A549 (cell line): Measurements from ENCODE around the gene KCNJ10.

Experiments used
- ESRRA ChIP-seq: fragments of 150-350 bp; IDR thresholded peaks from 2 replicates; pipeline ENCODE4 v1.6.1; 2014; ENCODE audit warnings: mild to moderate bottlenecking, low read length, borderline replicate concordance
- POLR2A ChIP-seq: IDR thresholded peaks from 2 replicates; pipeline ENCODE4 v1.6.1; 2012; ENCODE audit warnings: mild to moderate bottlenecking, low read length
- RAD21 ChIP-seq, 2 experiments: fragments of >200 bp in 1 of 2; sonication (Bioruptor Twin) in 1 of 2; formaldehyde crosslinking in 1 of 2; IDR thresholded peaks in 1 of 2; conservative IDR thresholded peaks in 1 of 2; 2 replicates in 1 of 2; 3 replicates in 1 of 2; pipeline ENCODE4 v1.6.1; 2012 to 2018; ENCODE audit warnings: inconsistent platforms in 1 of 2
- SREBF2 ChIP-seq: fragments of 450-650 bp; IDR thresholded peaks from 2 replicates; pipeline ENCODE4 v1.6.1; 2014; ENCODE audit warnings: mild to moderate bottlenecking, moderate library complexity
- TF ChIP-seq, protein P1 (sequence below): IDR thresholded peaks from 2 replicates; pipeline ENCODE4 v1.6.1; 2012
- TF ChIP-seq, protein P2 (sequence below): fragments of >200 bp; sonication (Bioruptor Twin); formaldehyde crosslinking; IDR thresholded peaks from 3 replicates; pipeline ENCODE4 v1.5.1; 2016
- TF ChIP-seq, protein P3 (sequence below): fragments of 150-350 bp; IDR thresholded peaks from 2 replicates; pipeline ENCODE4 v1.6.1; 2014; ENCODE audit warnings: low read depth, mild to moderate bottlenecking, low read length

DNA sequence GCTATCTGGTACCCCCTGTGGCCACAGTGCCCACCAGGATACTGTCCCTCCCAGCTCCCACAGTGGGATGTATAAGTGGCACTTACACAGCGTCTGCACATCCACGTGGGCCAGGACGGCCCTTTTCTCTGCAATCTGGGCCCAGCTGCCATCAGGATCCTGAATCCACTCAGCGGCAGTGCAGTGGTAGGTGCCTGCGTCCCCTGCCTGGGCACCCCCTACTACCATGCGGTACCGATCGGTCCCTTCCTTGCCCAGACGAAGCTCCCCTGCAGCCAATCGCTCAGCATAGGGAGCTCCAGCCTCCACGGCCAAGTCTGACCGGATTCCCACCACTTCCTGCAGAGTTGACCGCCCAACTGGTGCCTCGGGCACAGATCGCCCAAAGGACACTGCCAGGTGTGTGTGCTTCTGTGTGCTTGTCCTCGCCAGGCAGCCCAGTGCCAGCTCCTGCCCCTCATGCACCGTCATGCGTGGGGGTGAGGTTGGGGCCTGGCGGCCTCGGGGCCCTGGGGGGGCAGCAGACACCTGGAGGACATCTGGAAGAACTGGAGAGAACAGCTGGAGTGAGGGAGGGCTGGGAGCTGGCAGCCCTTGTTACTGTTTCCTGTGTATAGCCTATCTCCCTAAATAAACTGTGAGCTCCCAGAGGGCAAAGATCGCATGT, 23.8 kb upstream of the KCNJ10 start:
- TF ChIP-seq, protein P1, sequence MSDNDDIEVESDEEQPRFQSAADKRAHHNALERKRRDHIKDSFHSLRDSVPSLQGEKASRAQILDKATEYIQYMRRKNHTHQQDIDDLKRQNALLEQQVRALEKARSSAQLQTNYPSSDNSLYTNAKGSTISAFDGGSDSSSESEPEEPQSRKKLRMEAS = no peak
- TF ChIP-seq SREBF2 (no peak), ESRRA (no peak), RAD21 (conservative IDR thresholded peaks at IDR 0.05 in 1 of 2, IDR thresholded peaks at IDR 0.05 in 1 of 2) (no peak), POLR2A (no peak)
- TF ChIP-seq, protein P2, sequence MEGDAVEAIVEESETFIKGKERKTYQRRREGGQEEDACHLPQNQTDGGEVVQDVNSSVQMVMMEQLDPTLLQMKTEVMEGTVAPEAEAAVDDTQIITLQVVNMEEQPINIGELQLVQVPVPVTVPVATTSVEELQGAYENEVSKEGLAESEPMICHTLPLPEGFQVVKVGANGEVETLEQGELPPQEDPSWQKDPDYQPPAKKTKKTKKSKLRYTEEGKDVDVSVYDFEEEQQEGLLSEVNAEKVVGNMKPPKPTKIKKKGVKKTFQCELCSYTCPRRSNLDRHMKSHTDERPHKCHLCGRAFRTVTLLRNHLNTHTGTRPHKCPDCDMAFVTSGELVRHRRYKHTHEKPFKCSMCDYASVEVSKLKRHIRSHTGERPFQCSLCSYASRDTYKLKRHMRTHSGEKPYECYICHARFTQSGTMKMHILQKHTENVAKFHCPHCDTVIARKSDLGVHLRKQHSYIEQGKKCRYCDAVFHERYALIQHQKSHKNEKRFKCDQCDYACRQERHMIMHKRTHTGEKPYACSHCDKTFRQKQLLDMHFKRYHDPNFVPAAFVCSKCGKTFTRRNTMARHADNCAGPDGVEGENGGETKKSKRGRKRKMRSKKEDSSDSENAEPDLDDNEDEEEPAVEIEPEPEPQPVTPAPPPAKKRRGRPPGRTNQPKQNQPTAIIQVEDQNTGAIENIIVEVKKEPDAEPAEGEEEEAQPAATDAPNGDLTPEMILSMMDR = no peak
- TF ChIP-seq, protein P3, sequence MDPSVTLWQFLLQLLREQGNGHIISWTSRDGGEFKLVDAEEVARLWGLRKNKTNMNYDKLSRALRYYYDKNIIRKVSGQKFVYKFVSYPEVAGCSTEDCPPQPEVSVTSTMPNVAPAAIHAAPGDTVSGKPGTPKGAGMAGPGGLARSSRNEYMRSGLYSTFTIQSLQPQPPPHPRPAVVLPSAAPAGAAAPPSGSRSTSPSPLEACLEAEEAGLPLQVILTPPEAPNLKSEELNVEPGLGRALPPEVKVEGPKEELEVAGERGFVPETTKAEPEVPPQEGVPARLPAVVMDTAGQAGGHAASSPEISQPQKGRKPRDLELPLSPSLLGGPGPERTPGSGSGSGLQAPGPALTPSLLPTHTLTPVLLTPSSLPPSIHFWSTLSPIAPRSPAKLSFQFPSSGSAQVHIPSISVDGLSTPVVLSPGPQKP = no peak
